ENCODE measurements around the gene LRCH3.

GRCh38 chr3:197801891-197802778 is 11.1 kb downstream of the LRCH3 start:
- TF ChIP-seq EZH2 (optimal IDR thresholded peaks at IDR 0.05; ENCODE audit: low read depth, low read length) (no peak), EZH2phosphoT487 (IDR thresholded peaks at IDR 0.05; ENCODE audit: low read length) (no peak)
- TF ChIP-seq, protein P1, sequence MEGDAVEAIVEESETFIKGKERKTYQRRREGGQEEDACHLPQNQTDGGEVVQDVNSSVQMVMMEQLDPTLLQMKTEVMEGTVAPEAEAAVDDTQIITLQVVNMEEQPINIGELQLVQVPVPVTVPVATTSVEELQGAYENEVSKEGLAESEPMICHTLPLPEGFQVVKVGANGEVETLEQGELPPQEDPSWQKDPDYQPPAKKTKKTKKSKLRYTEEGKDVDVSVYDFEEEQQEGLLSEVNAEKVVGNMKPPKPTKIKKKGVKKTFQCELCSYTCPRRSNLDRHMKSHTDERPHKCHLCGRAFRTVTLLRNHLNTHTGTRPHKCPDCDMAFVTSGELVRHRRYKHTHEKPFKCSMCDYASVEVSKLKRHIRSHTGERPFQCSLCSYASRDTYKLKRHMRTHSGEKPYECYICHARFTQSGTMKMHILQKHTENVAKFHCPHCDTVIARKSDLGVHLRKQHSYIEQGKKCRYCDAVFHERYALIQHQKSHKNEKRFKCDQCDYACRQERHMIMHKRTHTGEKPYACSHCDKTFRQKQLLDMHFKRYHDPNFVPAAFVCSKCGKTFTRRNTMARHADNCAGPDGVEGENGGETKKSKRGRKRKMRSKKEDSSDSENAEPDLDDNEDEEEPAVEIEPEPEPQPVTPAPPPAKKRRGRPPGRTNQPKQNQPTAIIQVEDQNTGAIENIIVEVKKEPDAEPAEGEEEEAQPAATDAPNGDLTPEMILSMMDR (IDR thresholded peaks at IDR 0.05; ENCODE audit: low read length) = peak; percentile 67
